GM19328 (cell line): ENCODE data around the gene PEX5L.

Experiments
- ATAC-seq: cut with Tn5 transposase; IDR thresholded peaks from one replicate; pipeline ENCODE4 v1.9.1; 2021; ENCODE audit warnings: mild to moderate bottlenecking, moderate library complexity; ENCODE audit not compliant: unreplicated experiment

Gene PEX5L

GRCh38 chr3:179957264-179957845 lies 79.4 kb downstream of the PEX5L start:
- ATAC-seq = no peak

GRCh38 chr3:179956416-179956830 lies 80.3 kb downstream of the PEX5L start:
- ATAC-seq = peak; percentile 92

GRCh38 chr3:179955809-179956208 lies 80.9 kb downstream of the PEX5L start:
- ATAC-seq = no peak

- no peak for ATAC-seq
These were observed 81.5 kb downstream of the PEX5L start for GRCh38 chr3:179955286-179955685.

GRCh38 chr3:179953993-179954870 lies 82.5 kb downstream of the PEX5L start:
- no peak for ATAC-seq

- ATAC-seq = no peak
These were observed 85.9 kb downstream of the PEX5L start for GRCh38 chr3:179950840-179951239.

GRCh38 chr3:179949869-179950268 lies 86.9 kb downstream of the PEX5L start:
- no peak for ATAC-seq

GRCh38 chr3:179949412-179949811 lies 87.3 kb downstream of the PEX5L start:
- peak; percentile 94 for ATAC-seq

- no peak for ATAC-seq
These were observed 88.0 kb downstream of the PEX5L start for GRCh38 chr3:179948740-179949139.

- no peak for ATAC-seq
These were observed 91.2 kb downstream of the PEX5L start for GRCh38 chr3:179945569-179945968.

- ATAC-seq = no peak
These were observed 93.4 kb downstream of the PEX5L start for GRCh38 chr3:179943117-179943880.

- ATAC-seq = no peak
These were observed 94.1 kb downstream of the PEX5L start for GRCh38 chr3:179942553-179943075.

GRCh38 chr3:179935710-179936109 lies 101.0 kb downstream of the PEX5L start:
- no peak for ATAC-seq

GRCh38 chr3:179933914-179934313 lies 102.8 kb downstream of the PEX5L start:
- ATAC-seq = no peak

- ATAC-seq = no peak
These were observed 103.7 kb downstream of the PEX5L start for GRCh38 chr3:179933080-179933479.

- no peak for ATAC-seq
These were observed 104.1 kb downstream of the PEX5L start for GRCh38 chr3:179932674-179933073.

GRCh38 chr3:179929091-179929529 lies 107.6 kb downstream of the PEX5L start:
- peak; percentile 61 for ATAC-seq

- ATAC-seq = no peak
These were observed 109.5 kb downstream of the PEX5L start for GRCh38 chr3:179927191-179927590.

- ATAC-seq = no peak
These were observed 114.8 kb downstream of the PEX5L start for GRCh38 chr3:179921951-179922350.

GRCh38 chr3:179921500-179921899 lies 115.2 kb downstream of the PEX5L start:
- peak; percentile 70 for ATAC-seq

GRCh38 chr3:179907784-179908482 lies 128.8 kb downstream of the PEX5L start:
- no peak for ATAC-seq
